Measurements from ENCODE around the gene FKBP5.
"Not testable (repeated sequence)": the region's sequence is repeated elsewhere in the genome, so short reads cannot be mapped to it uniquely, and the experiment has no call there.

The FKBP5 gene

DNA sequence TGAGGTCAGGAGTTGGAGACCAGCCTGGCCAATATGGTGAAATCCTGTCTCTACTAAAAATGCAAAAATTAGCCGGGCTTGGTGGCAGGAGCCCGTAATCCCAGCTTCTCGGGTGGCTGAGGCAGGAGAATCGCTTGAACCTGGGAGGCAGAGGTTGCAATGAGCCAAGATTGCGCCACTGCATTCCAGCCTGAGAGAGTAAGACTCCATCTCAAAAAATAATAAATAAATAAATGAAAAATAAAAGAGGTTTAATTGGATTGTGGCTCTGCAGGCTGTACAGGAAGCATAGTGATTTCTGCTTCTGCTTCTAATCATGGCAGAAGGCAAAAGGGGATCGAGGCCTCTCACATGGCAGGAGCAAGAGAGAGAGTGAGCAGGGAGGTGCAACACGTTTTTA is 9.7 kb upstream of the FKBP5 start:
- in situ Hi-C loops (cut with MboI; ENCODE audit: low sequenced_read_pairs) = not testable (repeated sequence)

- in situ Hi-C loops (cut with MboI; ENCODE audit: low sequenced_read_pairs) = no loop called here
These were observed 5.7 kb upstream of the FKBP5 start for GRCh38 chr6:35694462-35694861.

DNA sequence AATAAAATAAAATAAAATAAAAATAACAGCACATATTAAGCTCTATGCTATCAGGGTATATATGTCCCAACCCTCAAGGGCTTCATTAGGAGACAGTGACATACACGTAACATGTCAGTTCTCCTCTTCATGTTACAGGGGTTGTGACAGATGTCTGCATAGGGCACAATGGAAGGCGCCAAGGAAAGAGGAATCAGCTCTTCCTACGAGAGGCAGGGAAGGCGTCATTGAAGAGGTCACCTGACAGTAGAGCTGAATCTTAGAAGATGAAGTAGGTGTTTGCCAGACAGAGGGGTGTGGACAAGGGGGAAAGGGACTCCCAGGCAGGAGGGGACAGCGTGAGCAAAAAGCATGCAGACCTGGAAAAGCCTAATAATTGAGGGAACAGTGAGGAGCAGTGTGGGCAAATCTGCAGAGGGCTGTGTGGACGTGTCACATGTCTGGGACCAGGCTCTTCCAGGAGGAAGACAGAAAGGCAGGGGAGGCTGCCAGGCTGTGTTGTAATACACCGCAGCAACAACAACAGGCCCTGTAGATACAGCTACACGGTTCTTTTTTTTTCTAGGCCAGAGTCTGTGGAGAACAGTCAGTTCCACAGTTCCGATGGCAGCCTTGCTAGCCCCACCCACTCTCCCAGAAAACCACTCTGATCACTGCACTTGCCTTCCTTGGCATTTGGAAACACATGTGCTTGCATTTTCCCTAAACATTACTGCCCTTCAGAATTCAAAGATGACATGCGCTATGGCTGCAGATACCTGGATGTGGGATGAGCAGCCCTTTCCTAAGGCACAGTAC is 2.5 kb upstream of the FKBP5 start:
- in situ Hi-C loops (cut with MboI; ENCODE audit: low sequenced_read_pairs) = no loop called here

DNA sequence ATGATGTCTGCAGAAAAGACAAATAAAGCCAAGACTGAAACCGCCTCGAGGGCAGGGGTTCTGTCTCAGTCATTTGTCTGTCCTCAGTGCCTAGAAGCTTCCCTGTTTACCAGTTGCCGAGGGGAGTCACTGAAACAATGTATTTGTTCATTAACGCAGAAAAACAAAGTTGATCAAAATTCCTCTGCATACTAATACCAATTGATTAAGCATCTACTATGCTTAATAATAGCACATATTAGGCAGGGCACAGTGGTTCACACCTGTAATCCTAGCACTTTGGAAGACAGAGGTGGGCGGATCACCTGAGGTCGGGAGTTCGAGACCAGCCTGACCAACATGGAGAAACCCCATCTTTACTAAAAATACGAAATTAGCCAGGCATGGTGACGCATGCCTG is 1.8 kb upstream of the FKBP5 start:
- in situ Hi-C loops (cut with MboI; ENCODE audit: low sequenced_read_pairs) = no loop called here

GRCh38 chr6:35690006-35690405 is 1.3 kb upstream of the FKBP5 start:
- in situ Hi-C loops (cut with MboI; ENCODE audit: low sequenced_read_pairs) = not testable (repeated sequence)

DNA sequence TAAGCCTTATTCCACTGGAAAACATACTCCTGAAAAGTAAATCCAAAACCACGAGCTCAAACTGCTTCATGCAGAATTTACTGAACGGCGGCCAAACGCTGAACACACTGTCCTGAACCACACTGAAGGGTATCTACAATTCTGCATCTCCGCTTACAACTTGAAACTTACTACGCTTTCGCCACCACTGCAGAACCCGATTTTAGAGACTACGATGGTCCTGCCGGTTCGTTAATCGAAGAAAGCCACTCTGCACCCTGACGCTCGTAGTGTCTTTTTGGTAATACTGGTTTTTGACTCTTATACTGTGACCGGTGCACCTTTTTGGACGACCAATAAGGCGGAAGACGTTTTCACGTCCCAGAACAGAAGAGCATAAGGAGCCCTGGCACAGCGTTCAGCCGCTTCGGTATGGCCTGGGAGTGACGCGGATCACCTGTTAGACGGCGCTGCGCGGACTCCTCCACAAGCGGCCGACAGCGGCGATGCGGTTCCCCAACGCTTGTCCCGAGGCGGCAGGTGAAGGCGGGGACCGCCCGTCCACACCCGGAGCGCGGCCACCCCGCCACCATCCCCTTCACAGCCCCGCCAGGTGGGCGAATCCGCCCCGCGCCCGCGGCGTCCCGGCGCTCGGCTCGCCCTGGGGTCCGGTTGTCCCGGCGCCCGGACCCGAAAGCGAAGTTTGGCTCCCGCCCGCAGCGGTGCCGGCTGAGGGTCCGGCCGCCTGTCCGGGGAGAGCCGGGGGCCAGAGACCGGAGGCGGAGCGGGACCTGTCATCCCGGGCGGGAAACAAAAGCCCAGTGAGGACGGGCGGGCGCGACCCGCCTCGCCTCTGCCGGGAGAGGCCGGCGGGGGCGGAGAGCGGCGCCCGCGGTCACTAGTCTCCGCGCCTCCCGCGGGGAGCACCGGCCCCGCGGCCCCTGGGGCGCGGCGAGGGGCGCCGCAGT is 784 bp downstream of the FKBP5 start:
- in situ Hi-C loops (cut with MboI; ENCODE audit: low sequenced_read_pairs) = no loop called here

- in situ Hi-C loops (cut with MboI; ENCODE audit: low sequenced_read_pairs) = no loop called here
These were observed 1.7 kb downstream of the FKBP5 start for GRCh38 chr6:35686873-35687555.

DNA sequence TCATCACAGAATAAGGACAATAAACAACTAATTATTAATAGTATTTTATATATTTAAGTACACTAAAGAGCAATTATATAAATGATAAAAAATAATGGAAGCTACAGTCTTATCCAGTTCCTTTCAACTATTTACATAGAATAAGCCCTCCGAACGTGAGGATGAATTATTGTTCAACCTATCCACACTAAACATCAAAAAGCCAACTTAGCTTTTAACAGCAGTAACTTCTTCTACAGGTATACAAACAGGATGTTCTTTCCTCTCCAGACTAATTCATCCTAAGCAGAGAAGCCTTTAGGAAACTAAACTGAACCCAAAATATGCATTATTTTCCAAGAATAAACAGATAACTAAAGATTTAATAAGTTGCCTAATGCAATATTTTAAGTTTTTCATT is 2.3 kb downstream of the FKBP5 start:
- in situ Hi-C loops (cut with MboI; ENCODE audit: low sequenced_read_pairs) = no loop called here

DNA sequence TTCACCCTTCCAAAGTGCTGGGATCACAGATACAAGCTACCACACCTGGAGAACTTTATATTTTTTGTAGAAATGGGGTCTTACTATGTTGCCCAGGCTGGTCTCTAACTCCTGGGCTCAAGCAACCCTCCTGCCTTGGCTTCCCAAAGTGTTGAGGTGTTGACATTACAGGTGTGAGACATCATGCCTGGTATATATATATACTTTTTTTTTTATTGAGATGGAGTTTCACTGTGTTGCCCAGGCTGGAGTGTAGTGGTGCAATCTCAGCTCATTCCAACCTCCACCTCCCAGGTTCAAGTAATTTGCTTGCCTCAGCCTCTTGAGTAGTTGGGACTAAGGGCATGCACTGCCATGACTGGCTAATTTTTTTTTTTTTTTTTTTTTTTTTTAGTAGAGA is 5.4 kb downstream of the FKBP5 start:
- in situ Hi-C loops (cut with MboI; ENCODE audit: low sequenced_read_pairs) = no loop called here

- in situ Hi-C loops (cut with MboI; ENCODE audit: low sequenced_read_pairs) = no loop called here
These were observed 7.4 kb downstream of the FKBP5 start for GRCh38 chr6:35681298-35681697.

- in situ Hi-C loops (cut with MboI; ENCODE audit: low sequenced_read_pairs) = no loop called here
These were observed 9.3 kb downstream of the FKBP5 start for GRCh38 chr6:35679399-35679798.

DNA sequence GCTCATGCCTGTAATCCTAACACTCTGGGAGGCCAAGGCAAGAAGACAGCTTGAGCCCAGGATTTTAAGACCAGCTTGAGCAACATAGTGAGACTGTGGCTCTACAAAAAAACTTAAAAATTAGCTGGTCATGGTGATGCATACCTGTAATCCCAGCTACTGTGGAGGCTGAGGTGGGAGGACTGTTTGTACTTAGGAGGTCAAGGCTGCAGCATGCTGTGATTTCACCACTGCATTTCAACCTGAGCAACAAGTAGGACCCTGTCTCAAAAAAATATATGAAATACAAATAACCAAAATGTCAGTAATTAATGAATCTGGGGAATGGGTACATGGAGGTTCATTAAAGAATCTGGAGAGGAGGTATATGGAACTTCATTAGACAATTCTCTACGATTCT is 9.9 kb downstream of the FKBP5 start:
- in situ Hi-C loops (cut with MboI; ENCODE audit: low sequenced_read_pairs) = no loop called here

DNA sequence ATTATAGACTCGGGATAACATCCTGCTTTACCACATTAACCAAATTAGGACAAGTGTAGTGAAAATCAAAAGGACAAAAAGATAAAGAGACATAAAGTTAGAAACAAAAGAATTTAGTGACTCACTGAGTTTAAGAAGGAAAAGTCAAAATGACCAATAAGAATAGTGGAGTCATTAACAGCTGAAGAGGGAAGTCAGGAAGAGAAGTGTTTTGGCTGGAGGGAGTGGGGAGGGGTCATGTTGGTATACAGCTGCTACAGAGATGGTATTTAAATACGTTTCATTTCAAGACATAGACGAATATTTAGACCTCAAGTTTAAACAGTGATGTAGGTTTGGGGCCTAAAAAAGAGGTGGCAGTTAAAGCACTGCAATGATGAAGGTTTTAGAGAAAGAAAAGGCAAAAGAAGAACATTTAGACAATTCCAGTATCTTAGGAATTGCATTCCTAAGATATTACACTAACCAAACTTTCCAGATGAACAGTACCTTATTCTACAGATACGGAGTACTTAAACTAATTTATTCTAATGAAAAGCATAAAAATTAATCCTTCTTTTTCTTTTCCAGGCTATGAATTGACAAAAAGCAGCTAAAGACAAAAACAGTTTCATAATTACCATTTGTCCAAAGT is 10.6 kb downstream of the FKBP5 start:
- in situ Hi-C loops (cut with MboI; ENCODE audit: low sequenced_read_pairs) = no loop called here

- in situ Hi-C loops (cut with MboI; ENCODE audit: low sequenced_read_pairs) = no loop called here
These were observed 11.3 kb downstream of the FKBP5 start for GRCh38 chr6:35677456-35677855.

DNA sequence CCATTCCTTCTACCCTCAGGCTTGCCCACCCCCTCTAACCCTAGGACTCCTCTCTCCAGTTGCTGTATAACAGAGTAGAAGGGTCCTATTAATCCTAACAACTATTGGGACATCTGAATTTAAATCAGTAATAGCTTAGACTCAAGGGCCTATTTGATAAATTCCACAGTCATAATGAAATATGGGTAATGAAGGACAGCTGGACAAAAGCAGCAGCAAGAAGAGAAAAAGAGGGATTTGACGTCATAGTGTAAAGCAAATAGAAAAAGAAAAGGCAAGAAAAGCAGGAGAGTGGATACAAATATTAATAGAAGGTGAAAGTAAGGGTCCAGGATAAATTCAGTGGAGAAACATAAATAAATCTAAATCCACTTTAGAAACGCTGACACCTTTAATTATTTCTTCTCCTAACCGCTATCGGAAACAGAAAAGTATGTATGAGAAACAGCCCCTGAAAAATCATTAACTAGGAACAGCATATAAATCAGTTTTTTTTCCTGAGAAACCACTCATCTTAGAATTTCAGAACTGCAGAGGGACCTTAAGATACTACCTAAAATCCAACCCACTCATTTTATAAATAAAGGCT is 12.8 kb downstream of the FKBP5 start:
- in situ Hi-C loops (cut with MboI; ENCODE audit: low sequenced_read_pairs) = no loop called here

GRCh38 chr6:35674594-35674993 is 14.1 kb downstream of the FKBP5 start:
- in situ Hi-C loops (cut with MboI; ENCODE audit: low sequenced_read_pairs) = no loop called here

DNA sequence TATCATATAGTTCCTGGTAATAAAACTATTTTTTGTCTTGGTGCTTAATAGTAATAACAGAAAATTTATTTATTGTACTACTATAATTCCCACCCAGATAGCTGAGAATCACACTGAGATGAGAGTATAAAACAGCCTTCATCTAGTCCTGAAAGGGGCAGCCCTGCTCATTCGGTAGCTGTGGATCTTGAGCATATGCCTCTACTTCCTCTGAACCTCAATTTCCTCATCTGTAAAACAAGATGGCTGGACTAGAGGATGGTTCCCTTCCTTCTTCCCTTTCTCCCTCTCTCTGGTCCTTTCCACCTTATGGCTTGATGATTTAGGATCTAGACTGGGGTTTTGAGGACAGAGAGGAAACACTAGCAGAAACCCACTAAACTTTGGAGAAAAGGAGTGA is 15.0 kb downstream of the FKBP5 start:
- in situ Hi-C loops (cut with MboI; ENCODE audit: low sequenced_read_pairs) = no loop called here

- in situ Hi-C loops (cut with MboI; ENCODE audit: low sequenced_read_pairs) = not testable (repeated sequence)
These were observed 15.4 kb downstream of the FKBP5 start for GRCh38 chr6:35673284-35673666.

DNA sequence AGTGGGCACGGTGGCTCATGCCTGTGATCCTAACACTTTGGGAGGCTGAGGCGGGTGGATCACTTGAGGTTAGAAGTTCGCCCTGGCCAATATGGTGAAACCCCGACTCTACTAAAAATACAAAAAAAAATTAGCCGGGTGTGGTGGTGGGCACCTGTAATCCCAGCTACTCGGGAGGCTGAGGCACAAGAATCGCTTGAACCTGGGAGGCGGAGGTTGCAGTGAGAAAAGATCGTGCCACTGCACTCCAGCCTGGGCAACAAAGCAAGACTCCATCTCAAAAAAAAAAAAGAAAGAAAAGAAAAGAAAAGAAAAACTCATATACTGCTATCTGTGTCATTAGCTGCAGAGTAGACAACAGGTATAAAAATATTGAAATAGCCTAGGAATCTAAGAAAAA is 18.3 kb downstream of the FKBP5 start:
- in situ Hi-C loops (cut with MboI; ENCODE audit: low sequenced_read_pairs) = not testable (repeated sequence)

DNA sequence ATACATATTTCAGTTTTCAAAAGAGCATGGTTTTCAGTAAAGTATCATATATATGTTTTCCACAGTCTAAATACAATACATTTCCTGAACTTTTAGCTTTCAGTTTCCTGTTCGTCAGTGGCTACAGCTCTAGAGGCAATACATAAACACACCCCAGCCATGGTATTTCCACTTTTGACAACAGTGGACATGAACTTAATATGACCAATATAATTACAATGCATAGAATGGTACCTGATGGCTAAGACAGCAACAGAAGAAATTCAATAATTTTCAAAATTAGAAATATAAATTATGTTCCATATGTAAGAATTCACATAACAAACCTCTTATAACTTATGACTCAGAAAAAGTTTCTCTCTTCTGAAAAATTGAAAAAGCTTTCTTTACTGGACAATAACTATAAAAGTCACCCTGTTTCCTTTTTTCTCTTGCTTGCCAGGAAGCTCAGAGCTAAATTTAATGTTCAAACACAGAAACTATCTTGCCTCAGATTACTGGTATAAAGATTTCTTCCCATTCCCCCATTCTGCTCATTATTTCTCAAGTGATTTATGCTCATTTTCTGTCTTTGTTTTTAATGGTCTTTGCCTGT is 19.2 kb downstream of the FKBP5 start:
- in situ Hi-C loops (cut with MboI; ENCODE audit: low sequenced_read_pairs) = no loop called here
